HG03432 (cell line): Measurements from ENCODE around the gene NBPF1.
"Not testable (repeated sequence)": the region's sequence is repeated elsewhere in the genome, so short reads cannot be mapped to it uniquely, and the experiment has no call there.

Experiments
- ATAC-seq: cut with Tn5 transposase; IDR thresholded peaks from one replicate; pipeline ENCODE4 v1.9.1; 2021; ENCODE audit warnings: mild to moderate bottlenecking, moderate library complexity; ENCODE audit not compliant: unreplicated experiment

NBPF1 gene

GRCh38 chr1:16623812-16624719 is 10.7 kb upstream of the NBPF1 start:
- not testable (repeated sequence) for ATAC-seq

DNA sequence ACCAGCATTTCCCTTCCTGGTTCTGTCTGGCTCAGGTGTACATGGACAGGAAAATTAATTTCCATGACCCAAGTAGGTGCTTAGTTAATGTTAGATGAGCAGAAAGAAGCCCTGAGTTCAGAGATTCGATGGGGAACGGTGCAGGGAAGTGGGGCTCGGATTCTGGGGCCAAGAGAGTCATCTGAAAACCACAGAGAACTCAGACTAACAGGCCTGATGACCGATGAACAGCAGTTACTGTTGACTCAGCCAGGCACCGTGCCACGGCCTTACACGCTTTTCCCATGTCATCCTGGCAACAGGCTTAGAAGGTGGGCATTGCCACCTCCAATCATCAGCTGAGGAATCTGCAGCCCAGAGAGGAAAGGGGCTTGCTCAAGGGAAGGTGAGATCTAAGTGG is 10.0 kb upstream of the NBPF1 start:
- not testable (repeated sequence) for ATAC-seq

DNA sequence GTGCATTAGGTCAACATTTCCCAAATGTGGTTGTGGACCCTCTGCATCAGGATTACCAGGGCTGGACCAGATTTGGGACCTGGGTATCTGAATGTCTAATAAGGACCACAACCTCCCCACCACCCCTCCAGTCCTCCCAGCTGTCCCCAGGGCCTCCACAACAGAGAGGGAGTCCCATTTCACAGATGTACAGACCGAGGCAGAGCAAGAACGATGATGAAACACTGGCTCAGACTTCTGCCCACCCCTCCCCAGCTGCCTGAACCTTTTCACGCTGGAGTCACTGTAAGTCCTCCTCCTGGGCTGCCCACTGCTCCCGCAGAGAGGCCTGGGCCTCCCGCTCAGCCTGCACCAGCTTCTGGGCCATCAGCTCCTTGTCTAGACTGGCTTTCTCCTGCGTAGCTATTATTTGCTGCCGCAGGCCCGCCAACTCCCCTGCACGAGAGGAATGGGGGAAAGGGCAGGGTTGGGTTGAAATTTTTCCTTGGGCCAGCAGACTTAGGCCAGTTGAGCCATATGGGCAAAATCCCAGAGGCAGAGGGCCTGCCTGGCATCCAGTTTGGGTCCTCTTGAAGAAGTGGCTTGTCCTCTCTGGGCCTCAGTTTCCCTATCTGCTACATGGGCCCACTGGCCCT is 8.4 kb upstream of the NBPF1 start:
- not testable (repeated sequence) for ATAC-seq

GRCh38 chr1:16621300-16621658 is 7.9 kb upstream of the NBPF1 start:
- ATAC-seq: no peak

GRCh38 chr1:16619803-16620501 is 6.6 kb upstream of the NBPF1 start:
- ATAC-seq: not testable (repeated sequence)

DNA sequence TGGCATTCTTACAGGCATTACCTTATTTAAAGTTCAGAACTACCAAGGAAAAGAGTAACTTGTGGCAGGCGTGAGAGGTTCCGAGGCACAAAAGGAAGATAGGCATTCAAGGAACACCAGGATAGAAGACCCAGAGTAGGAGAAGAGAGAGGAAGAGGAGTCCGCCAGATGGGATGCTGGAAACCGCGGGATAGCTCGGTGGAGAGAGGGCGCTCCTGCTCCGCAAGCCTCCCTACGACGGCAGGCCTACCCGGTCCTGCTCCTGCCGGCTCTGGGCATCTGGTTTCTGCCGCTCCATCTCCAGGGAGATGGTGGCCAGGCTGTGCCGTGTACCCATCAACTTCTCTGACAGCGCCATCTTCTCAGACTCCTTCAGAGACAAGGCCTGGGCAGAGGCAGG is 5.4 kb upstream of the NBPF1 start:
- no peak for ATAC-seq

GRCh38 chr1:16617778-16618580 is 4.6 kb upstream of the NBPF1 start:
- ATAC-seq: no peak

- no peak for ATAC-seq
Observed at GRCh38 chr1:16617114-16617631, 3.8 kb upstream of the NBPF1 start.

DNA sequence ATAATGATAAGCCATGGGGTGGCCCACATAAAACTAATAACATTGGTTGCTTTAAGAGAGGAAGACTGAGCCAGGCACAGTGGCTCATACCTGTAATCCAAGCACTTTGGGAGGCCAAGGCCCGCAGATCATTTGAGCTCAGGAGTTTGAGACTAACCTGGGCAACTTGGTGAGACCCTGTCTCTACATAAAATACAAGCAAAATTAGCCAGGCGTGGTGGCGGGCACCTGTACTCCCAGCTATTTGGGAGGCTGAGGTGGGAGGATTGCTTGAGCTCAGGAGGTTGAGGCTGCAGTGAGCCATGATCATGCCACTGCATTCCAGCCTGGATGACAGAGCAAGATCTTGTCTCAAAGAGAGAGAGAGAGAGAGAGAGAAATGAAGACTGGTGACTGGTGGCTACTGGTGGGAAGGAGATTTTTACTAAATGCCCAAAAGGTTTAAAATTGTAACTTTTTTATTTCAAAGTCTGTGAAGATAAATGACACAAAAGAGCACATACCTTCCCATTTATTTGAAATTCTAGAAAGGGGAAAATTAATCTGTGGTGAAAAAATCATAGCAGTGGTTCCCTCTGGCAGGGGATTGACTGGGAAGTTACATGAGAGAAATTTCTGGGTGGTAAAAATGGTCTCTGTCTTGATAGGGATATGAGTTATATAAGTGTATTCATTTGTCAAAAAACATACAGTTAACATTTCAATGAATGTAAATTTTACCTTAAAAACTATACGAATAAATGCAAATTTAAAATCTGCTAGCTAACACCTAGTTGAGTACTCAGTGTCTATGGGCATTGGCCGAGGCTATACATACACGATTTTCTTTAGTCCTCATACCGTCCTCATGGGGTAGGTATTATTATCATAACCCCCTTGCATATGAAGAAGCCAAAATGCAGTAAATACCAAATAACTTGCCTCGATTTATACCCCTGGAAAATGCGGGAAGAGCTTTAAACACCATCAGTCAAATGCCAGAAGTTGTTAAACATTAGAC is 2.2 kb upstream of the NBPF1 start:
- no peak for ATAC-seq

DNA sequence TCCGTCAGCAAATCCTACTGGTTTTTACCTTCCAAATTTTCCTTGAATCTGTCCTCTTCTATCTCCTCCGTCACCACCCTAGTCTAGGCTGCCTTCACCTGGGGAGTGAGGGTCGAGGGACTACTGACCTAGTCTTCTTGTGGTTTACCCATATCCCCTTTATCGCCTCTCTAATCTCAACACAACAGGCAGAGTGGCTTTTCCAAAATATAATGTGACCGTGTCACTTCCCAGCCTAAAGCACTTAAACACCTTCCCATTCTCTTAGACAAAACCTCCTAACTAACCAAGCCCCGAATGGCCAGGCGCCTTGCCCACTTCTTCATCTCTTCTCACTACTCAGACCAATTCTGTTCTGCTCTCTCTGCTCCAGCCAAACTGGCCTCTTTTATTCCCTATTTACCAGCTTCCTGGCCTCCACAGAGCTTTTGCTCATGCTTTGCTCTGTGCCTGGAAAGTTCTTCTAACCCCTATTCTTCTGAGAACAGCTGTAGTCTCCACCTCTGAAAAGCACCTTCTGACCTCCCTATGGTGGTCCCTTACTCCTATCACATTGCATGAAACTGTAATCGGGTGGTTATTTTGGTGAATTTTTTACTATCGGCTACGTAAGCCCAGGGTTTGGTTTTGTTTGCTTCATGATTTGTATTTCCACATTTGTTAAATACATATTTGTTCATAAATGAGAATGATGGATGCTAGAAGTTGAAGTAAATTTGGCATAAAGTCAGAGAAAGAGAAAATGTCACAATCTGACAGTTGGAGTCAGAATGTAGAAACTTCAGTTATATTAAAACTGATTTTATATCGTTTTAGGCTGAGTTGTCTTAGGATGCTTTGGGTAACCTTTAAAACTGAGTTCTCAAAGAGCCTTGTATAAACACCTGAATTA is 1.2 kb upstream of the NBPF1 start:
- ATAC-seq: no peak

DNA sequence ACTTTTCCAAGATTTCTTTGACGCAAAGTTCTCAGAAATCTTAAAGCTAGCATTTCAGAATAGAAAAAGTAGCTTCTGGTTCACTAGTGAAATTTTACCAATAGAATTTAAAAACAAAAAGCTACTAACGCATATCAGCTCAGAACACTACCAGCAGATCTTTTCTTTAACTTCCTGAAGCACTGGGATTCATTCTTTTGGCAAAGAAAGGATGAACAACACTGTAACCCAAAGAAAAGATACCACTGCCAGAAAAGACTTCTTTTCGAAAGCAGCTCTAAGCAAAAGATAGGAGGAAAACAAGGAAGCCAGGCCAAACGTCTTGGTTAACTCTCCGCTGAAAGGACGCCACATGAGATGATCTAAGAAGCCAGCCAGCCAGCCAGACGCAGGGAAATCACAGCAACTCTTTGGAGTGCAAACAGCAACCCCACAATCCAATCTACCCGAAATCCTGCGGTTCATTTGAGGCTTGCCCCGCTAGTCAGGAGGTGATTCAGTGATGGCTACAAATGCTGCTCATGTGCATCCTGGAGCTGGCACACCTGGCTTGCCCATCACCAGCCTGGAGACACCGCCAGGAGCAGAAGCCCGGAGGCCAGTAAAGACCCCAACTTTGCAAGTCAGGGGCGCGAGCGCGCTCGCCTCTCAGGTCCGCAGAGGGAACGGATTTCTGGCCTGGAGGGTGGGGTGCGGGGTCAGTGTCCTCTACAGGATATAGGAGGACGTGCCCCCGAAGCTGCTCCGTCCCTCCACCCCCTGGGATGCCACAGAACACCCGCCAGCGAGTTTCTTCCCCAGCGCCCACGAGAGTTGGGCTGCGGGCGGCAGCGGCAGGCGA is 812 bp downstream of the NBPF1 start:
- ATAC-seq: peak; percentile 11

- not testable (repeated sequence) for ATAC-seq
Observed at GRCh38 chr1:16611981-16612331, 1.4 kb downstream of the NBPF1 start.

GRCh38 chr1:16611164-16611563 is 2.2 kb downstream of the NBPF1 start:
- not testable (repeated sequence) for ATAC-seq

GRCh38 chr1:16610553-16610952 is 2.8 kb downstream of the NBPF1 start:
- ATAC-seq: not testable (repeated sequence)

GRCh38 chr1:16609761-16610160 is 3.6 kb downstream of the NBPF1 start:
- ATAC-seq: not testable (repeated sequence)

GRCh38 chr1:16608838-16609560 is 4.4 kb downstream of the NBPF1 start:
- no peak for ATAC-seq
